OCI-LY7 (cell line): ENCODE data around the gene MAPT. TPM values are rescaled to one million over a fixed set of nuclear protein-coding genes. Genes with fewer than 3 reads are reported as not detected.

Source experiments
- BruUV-seq: library from RNA; stranded (reverse); fragments of 400-500 nt; replicated peaks from 2 replicates; lab custom pipeline; 2021; lab: Mats Ljungman, UMichigan
- CTCF ChIA-PET: fragments of 300-600 bp; sonication (Branson Sonifier 250); formaldehyde crosslinking; loops from one replicate; lab custom pipeline; 2022; ENCODE audit warnings: antibody characterized with exemption; ENCODE audit not compliant: unreplicated experiment; lab: Charles Lee
- POLR2A ChIA-PET: fragments of 300-600 bp; sonication (Branson Sonifier 250); formaldehyde crosslinking; loops from one replicate; lab custom pipeline; 2022; ENCODE audit warnings: antibody characterized with exemption; lab: Charles Lee
- DNase-seq: peaks from one replicate; pipeline ENCODE4 v3.0.0-alpha.2; 2015; ENCODE audit warnings: low spot score
- H2AFZ ChIP-seq: fragments of 200-600 bp; sonication (generic), shearing (Covaris generic); 2 replicates; pipeline ENCODE4 v1.6.1; 2014; ENCODE audit warnings: mild to moderate bottlenecking, antibody characterized with exemption, low read length, moderate library complexity
- H3K27ac ChIP-seq: fragments of 200-600 bp; sonication (generic); 2 replicates; pipeline ENCODE4 v1.5.1; 2014; ENCODE audit warnings: mixed run types, low read depth, mild to moderate bottlenecking, moderate library complexity, low read length, inconsistent platforms; ENCODE audit not compliant: poor library complexity, severe bottlenecking
- H3K36me3 ChIP-seq: fragments of 200-600 bp; sonication (generic); 2 replicates; pipeline ENCODE4 v1.6.1; 2014; ENCODE audit warnings: mild to moderate bottlenecking, antibody characterized with exemption, low read length, moderate library complexity, mixed read lengths; ENCODE audit not compliant: insufficient read depth
- H3K4me1 ChIP-seq: fragments of 200-600 bp; sonication (generic); 2 replicates; pipeline ENCODE4 v1.5.1; 2014; ENCODE audit warnings: mild to moderate bottlenecking, low read length; ENCODE audit not compliant: insufficient read depth, poor library complexity, severe bottlenecking
- H3K4me2 ChIP-seq: fragments of 200-600 bp; sonication (generic); 2 replicates; pipeline ENCODE4 v1.6.1; 2014; ENCODE audit warnings: mild to moderate bottlenecking, low read length
- H3K4me3 ChIP-seq: fragments of 200-600 bp; sonication (generic); 2 replicates; pipeline ENCODE4 v1.5.1; 2014; ENCODE audit warnings: mild to moderate bottlenecking, low read depth, low read length; ENCODE audit not compliant: poor library complexity, severe bottlenecking
- H3K79me2 ChIP-seq: fragments of 200-600 bp; sonication (generic); 2 replicates; pipeline ENCODE4 v1.6.1; 2016; ENCODE audit warnings: low read depth, mild to moderate bottlenecking, low read length, moderate library complexity, mixed read lengths; ENCODE audit not compliant: insufficient read depth
- H3K9me2 ChIP-seq: fragments of 200-600 bp; sonication (generic); 2 replicates; pipeline ENCODE4 v1.6.1; 2016; ENCODE audit warnings: mild to moderate bottlenecking, low read length, mixed read lengths; ENCODE audit not compliant: insufficient read depth
- H3K9me3 ChIP-seq: fragments of 200-600 bp; sonication (generic); 2 replicates; pipeline ENCODE4 v1.6.1; 2014; ENCODE audit warnings: mild to moderate bottlenecking, mixed run types, low read length, mixed read lengths
- H4K20me1 ChIP-seq: fragments of 200-600 bp; sonication (generic); 2 replicates; pipeline ENCODE4 v1.6.1; 2014; ENCODE audit warnings: mild to moderate bottlenecking, antibody characterized with exemption, low read length, moderate library complexity, mixed read lengths; ENCODE audit not compliant: insufficient read depth
- EZH2phosphoT487 ChIP-seq: fragments of 200-600 bp; sonication (generic); IDR thresholded peaks from 2 replicates; pipeline ENCODE4 v1.6.1; 2018; ENCODE audit warnings: low read depth, borderline replicate concordance, mild to moderate bottlenecking, mixed run types, antibody characterized with exemption, low read length, moderate library complexity, mixed read lengths
- intact Hi-C: fragments of 100-400 bp; cut with micrococcal nuclease; formaldehyde crosslinking; loops from one replicate; pipeline ENCODE4 v1.10.0; 2022; ENCODE audit not compliant: unreplicated experiment
- total RNA-seq, 2 experiments: library from RNA; depleted of rRNA in 1 of 2; stranded (reverse); fragments of >200 nt in 1 of 2; shearing (Covaris generic) in 1 of 2; gene quantifications; 2 replicates each; pipeline ENCODE4 v1.2.3, GENCODE V29; 2014 to 2022
- TF ChIP-seq, protein P1 (sequence below): fragments of 200-600 bp; sonication (generic); conservative IDR thresholded peaks from 2 replicates; pipeline ENCODE4 v1.5.1; 2014; ENCODE audit warnings: mild to moderate bottlenecking, antibody characterized with exemption, low read length, moderate library complexity, mixed read lengths

The MAPT gene
- total RNA-seq, 2 experiments from 2014 or later = 0.44 TPM; not detected in 1

DNA sequence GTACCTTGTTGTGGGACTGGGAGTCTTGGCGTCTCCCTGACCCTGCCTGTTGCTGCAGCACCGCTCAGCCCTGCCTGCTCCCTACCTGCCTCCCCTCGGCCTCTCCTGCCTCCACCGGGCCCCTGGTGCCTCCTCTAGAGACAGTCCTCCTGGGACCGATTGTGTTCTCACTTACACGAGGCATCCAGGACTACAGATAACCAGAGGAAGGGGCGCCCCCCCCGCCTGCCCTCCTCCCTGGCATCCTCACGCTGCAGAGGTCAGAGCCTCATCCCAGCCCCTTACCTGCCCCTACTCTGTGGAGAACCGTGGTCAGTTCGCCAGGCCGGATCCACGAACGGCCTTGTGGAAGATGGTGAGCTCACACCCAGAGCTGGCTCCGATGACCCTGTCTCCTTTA lies 24.8 kb downstream of the MAPT start:
- CTCF ChIA-PET = interaction anchor here (0.5 kb wide), 1 partner anchor 907 kb away, joined by 4 read pairs; no protein-coding TSS in a partner anchor

DNA sequence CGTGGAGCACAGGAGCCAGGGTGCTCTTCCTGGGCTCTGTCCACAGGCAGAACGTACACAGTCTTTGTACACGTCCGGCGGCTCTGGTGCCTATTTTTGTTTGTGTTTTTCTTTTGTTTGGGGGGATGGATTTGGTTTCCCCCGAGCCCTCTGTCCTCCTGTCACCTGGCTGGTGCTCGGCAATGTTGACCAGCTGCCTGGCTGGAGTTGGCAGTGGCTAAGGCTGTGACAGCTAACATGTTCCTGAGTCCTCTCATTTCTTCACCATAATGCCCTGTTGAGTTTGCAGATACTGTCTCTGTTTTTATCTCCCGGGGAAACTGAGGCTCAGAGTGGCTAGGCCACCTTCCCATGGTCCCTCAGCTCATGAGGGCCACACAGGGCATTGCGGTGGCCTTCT lies 25.7 kb downstream of the MAPT start:
- intact Hi-C loops = no loop called here
- POLR2A ChIA-PET = no interaction called here

More for the DNA sequence above, 24.8 kb downstream of the MAPT start:
- no peak for TF ChIP-seq EZH2phosphoT487
- TF ChIP-seq, protein P1, sequence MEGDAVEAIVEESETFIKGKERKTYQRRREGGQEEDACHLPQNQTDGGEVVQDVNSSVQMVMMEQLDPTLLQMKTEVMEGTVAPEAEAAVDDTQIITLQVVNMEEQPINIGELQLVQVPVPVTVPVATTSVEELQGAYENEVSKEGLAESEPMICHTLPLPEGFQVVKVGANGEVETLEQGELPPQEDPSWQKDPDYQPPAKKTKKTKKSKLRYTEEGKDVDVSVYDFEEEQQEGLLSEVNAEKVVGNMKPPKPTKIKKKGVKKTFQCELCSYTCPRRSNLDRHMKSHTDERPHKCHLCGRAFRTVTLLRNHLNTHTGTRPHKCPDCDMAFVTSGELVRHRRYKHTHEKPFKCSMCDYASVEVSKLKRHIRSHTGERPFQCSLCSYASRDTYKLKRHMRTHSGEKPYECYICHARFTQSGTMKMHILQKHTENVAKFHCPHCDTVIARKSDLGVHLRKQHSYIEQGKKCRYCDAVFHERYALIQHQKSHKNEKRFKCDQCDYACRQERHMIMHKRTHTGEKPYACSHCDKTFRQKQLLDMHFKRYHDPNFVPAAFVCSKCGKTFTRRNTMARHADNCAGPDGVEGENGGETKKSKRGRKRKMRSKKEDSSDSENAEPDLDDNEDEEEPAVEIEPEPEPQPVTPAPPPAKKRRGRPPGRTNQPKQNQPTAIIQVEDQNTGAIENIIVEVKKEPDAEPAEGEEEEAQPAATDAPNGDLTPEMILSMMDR = no peak
- Histone ChIP-seq H3K4me3 (no peak overlapping the region), H2AFZ (no peak overlapping the region), H3K36me3 (no peaks in the 10 kb centered on the region), H3K9me3 (no peaks in the 10 kb centered on the region), H3K4me1 (peaks cover 5% of the 10 kb centered on the region), H4K20me1 (no peaks in the 10 kb centered on the region), H3K79me2 (no peaks in the 10 kb centered on the region), H3K9me2 (no peaks in the 10 kb centered on the region), H3K27ac (no peak overlapping the region), H3K4me2 (no peak overlapping the region)
- BruUV-seq = no TSS peak
- POLR2A ChIA-PET = interaction anchor here (1.1 kb wide), 1 partner anchor 36 kb away, joined by 4 read pairs; no protein-coding TSS in a partner anchor
- DNase-seq = no peak
- intact Hi-C loops = no loop called here

More for the DNA sequence above, 25.7 kb downstream of the MAPT start:
- BruUV-seq = no TSS peak
- peaks cover 5% of the 10 kb centered on the region for H3K4me1 ChIP-seq
- no peak overlapping the region for H3K4me3 ChIP-seq
- no peaks in the 10 kb centered on the region for H3K9me3 ChIP-seq
- no peaks in the 10 kb centered on the region for H3K9me2 ChIP-seq
- no peak for DNase-seq
- H3K4me2 ChIP-seq = no peak overlapping the region
- no peak for TF ChIP-seq EZH2phosphoT487
- TF ChIP-seq, protein P1 = no peak
- no peak overlapping the region for H3K27ac ChIP-seq
- no peaks in the 10 kb centered on the region for H4K20me1 ChIP-seq
- no peaks in the 10 kb centered on the region for H3K79me2 ChIP-seq
- CTCF ChIA-PET = no interaction called here
- H2AFZ ChIP-seq = no peak overlapping the region
- H3K36me3 ChIP-seq = no peaks in the 10 kb centered on the region
